GM10266 (cell line): Measurements from ENCODE around the gene ASAP2.

Experiments
- DNase-seq: peaks from one replicate; pipeline ENCODE4 v3.0.0; 2012; ENCODE audit errors: extremely low spot score
- CTCF ChIP-seq: IDR thresholded peaks from 2 replicates; pipeline ENCODE4 v1.5.1; 2012; ENCODE audit warnings: mild to moderate bottlenecking, low read depth; ENCODE audit not compliant: control insufficient read depth, insufficient read depth; ENCODE audit errors: missing control alignments

ASAP2 gene

DNA sequence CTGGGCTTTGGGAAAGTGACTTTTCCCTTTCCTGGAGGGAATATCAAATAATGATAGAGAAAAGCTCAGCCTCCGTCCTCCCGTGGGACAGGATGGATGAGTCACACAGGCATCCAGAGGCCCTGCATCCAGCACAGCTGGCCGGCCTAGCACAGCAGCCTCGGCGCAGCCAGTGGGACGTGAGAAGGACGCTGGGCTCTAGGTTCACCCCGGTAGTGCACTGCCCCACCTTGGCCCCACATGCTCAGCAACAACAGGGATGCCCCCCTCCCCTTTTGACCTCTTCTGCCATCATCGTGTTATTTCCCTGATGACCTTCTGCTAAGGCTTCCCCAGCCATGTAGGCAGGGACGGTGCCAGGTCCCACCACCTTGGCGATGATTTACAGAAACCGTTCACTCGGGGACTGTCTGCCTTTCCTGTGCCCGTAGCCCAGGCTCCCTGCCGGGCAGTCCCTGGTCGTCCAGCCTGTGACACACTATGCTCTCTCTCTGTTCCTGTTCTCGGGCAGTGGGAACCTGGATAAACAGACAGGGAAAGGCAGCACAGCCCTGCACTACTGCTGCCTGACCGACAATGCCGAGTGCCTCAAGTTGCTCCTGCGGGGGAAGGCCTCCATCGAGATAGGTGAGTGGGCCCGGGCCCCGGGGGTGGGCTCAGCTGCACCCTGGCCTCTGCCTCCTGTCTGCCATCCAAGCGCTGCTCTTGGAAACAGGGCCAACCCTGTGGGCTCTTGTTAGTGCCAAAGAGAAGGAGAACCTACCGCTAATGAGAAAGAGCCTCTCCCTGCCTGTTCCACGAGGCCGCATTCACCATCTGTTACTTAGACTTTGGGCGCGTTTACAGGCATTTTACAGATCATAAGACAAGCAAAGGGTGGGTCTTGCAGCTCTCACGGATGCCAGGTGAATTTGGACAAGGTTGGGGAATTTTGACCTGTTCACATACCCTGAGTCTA lies 172.1 kb downstream of the ASAP2 start:
- TF ChIP-seq CTCF, result no peak
- DNase-seq, result no peak

- no peak for TF ChIP-seq CTCF
- no peak for DNase-seq
These were observed 172.8 kb downstream of the ASAP2 start for GRCh38 chr2:9379391-9379755.

DNA sequence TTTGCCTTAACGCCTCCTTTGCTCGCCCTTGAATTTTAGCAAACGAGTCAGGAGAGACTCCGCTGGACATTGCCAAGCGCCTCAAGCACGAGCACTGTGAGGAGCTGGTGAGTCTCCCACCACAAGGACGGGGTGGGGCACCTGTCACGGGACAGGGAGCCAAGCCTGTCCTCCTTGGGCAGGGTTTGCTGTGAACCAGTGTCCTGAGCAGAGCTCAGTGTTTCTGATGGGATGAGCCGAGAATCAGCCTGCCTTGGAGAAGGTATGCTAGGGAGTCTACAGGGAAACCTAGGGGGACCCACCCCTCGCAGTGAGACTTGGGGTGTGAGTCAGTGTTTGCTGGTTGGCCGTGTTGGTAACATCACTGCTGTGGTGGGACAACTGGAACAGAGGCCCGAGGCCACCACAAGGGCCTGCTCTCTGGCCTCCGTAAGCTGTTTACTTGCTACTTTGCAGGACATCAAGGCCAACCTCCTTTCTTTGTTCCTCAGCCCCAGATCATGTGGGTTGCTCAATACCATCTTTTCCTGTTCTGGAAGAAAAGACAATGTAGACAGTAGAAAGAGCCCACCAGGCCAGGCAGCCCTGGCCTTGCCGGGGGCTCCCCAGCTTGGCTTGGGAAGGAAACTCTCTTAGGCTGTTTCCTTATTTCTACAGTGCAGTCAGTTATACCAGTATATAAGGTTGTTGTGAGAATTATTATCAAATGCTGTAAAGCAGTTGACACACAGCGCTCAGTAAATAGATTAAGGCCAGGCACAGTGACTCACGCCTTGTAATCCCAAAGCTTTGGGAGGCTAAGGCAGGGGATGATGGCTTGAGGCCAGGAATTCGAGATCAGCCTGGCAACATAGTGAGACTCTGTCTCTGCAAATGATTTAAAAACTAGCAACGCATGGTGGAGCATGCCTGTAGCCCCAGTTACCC lies 174.4 kb downstream of the ASAP2 start:
- no peak for DNase-seq
- no peak for TF ChIP-seq CTCF

DNA sequence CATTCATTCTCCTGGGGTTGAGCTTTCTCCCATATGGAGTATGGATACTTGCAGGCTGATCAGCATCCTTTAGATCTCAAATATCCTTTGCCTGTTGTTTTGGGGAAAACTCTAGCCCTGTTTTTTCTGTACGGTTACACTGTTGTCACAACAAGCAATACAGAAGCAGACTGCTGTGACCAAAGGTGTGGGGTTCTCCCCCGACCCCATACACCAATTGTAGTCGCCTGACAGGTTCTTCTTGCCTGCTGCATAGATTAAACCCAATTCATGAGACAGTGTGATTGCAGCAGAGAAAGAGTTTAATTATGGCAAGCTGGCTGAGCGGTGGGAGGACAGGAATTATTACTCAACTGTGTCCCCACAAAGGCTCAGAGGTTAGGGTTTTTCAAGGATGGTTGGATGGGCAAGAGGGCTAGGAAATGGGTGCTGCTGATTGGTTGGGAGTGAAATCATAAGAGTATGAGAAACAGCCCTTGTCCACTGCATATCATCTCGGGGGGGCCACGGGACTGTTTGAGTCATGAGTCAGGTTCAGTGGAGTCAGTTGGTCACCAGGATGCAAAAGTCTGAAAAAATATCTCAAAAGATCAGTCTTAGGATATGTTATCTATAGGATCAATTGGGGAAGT lies 176.1 kb downstream of the ASAP2 start:
- TF ChIP-seq CTCF, result no peak
- DNase-seq, result no peak

- DNase-seq, result no peak
- no peak for TF ChIP-seq CTCF
These were observed 177.9 kb downstream of the ASAP2 start for GRCh38 chr2:9384521-9384920.

DNA sequence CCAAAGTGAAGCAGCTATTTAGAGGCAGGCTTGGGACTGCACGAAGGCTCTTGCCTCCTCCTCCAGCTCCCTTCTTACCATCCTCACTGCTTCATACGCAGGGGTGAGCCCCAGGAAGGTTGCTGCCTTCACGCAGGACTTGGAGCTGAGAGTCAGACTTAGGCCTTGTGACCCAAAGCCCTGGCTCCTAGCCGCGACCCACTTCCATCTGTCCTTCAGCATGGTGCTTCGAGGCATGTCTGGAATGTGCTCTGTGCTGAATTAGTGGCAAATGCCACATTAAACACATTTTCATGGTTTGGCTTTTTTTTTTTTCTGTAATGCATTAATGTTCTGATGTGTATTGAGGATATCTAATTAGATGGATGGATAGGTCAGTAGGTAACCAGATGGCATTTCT lies 179.2 kb downstream of the ASAP2 start:
- TF ChIP-seq CTCF, result no peak
- DNase-seq, result no peak
